ENCODE measurements around the gene SLC45A2. TPM values are rescaled to one million over a fixed set of nuclear protein-coding genes. Genes with fewer than 3 reads are reported as not detected.

The SLC45A2 gene
- total RNA-seq, 1 experiment from 2014 or later: not detected

DNA sequence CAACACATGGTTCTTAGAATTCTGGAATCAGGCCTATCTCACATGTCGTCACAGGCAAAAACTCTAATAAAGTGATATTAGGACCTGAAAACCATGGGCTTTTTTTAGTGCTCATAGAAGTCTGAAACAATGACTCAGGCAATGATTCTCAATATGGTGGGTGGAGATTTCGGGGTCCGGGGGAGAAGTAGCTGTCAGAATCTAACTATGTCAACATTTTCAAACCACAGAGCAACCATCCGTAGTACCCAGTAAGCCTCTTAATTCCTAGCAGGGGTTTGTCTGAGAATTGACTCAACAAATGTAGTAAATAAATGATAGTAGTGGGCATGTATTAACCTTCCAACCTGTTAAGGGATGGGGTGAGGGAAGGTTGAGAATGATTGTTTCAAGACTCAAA is 20.7 kb upstream of the SLC45A2 start:
- no peaks in the 10 kb centered on the region for H3K9me3 Mint-ChIP-seq
- ATAC-seq: no peak
- CTCF ChIA-PET: interaction anchor here (1.4 kb wide), 1 partner anchor 35 kb away, joined by 4 read pairs; no protein-coding TSS in a partner anchor
- DNase-seq (ENCODE audit: low spot score): no peak
- H3K4me3 Mint-ChIP-seq: no peak overlapping the region
- H3K36me3 Mint-ChIP-seq: peaks cover 13% of the 10 kb centered on the region
- H3K27me3 Mint-ChIP-seq (ENCODE audit: low read depth): no peaks in the 10 kb centered on the region
- POLR2A ChIA-PET: no interaction called here
- H3K4me1 Mint-ChIP-seq: peaks cover 24% of the 10 kb centered on the region
- no peak overlapping the region for H3K27ac Mint-ChIP-seq
- TF ChIP-seq AR (CRISPR knock-in tag; IDR thresholded peaks at IDR 0.05) (no peak), ZNF138 (CRISPR knock-in tag; conservative IDR thresholded peaks at IDR 0.05) (no peak), ZNF532 (CRISPR knock-in tag; IDR thresholded peaks at IDR 0.05; ENCODE audit: borderline replicate concordance) (no peak), ZSCAN18 (CRISPR knock-in tag; IDR thresholded peaks at IDR 0.05) (no peak), HMGA2 (CRISPR knock-in tag; IDR thresholded peaks at IDR 0.05) (no peak), TP53 (CRISPR knock-in tag; IDR thresholded peaks at IDR 0.05) (no peak), ZNF416 (CRISPR knock-in tag; IDR thresholded peaks at IDR 0.05) (no peak), ZNF121 (CRISPR knock-in tag; IDR thresholded peaks at IDR 0.05) (no peak), NFATC4 (CRISPR knock-in tag; IDR thresholded peaks at IDR 0.05) (no peak), KAT7 (CRISPR knock-in tag; IDR thresholded peaks at IDR 0.05; ENCODE audit: borderline replicate concordance) (no peak), GABPB1 (CRISPR knock-in tag; IDR thresholded peaks at IDR 0.05) (no peak), FOXP1 (CRISPR knock-in tag; IDR thresholded peaks at IDR 0.05; ENCODE audit: borderline replicate concordance) (no peak)
- TF ChIP-seq, protein P1, sequence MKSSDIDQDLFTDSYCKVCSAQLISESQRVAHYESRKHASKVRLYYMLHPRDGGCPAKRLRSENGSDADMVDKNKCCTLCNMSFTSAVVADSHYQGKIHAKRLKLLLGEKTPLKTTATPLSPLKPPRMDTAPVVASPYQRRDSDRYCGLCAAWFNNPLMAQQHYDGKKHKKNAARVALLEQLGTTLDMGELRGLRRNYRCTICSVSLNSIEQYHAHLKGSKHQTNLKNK (CRISPR knock-in tag; IDR thresholded peaks at IDR 0.05): no peak
- TF ChIP-seq, protein P2, sequence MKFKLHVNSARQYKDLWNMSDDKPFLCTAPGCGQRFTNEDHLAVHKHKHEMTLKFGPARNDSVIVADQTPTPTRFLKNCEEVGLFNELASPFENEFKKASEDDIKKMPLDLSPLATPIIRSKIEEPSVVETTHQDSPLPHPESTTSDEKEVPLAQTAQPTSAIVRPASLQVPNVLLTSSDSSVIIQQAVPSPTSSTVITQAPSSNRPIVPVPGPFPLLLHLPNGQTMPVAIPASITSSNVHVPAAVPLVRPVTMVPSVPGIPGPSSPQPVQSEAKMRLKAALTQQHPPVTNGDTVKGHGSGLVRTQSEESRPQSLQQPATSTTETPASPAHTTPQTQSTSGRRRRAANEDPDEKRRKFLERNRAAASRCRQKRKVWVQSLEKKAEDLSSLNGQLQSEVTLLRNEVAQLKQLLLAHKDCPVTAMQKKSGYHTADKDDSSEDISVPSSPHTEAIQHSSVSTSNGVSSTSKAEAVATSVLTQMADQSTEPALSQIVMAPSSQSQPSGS (CRISPR knock-in tag; IDR thresholded peaks at IDR 0.05; ENCODE audit: borderline replicate concordance, low read depth): no peak
- TF ChIP-seq, protein P3, sequence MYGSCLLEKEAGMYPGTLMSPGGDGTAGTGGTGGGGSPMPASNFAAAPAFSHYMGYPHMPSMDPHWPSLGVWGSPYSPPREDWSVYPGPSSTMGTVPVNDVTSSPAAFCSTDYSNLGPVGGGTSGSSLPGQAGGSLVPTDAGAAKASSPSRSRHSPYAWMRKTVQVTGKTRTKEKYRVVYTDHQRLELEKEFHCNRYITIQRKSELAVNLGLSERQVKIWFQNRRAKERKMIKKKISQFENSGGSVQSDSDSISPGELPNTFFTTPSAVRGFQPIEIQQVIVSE (CRISPR knock-in tag; IDR thresholded peaks at IDR 0.05; ENCODE audit: borderline replicate concordance): no peak
- TF ChIP-seq, protein P4, sequence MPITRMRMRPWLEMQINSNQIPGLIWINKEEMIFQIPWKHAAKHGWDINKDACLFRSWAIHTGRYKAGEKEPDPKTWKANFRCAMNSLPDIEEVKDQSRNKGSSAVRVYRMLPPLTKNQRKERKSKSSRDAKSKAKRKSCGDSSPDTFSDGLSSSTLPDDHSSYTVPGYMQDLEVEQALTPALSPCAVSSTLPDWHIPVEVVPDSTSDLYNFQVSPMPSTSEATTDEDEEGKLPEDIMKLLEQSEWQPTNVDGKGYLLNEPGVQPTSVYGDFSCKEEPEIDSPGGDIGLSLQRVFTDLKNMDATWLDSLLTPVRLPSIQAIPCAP (CRISPR knock-in tag; IDR thresholded peaks at IDR 0.05): no peak
- TF ChIP-seq, protein P5, sequence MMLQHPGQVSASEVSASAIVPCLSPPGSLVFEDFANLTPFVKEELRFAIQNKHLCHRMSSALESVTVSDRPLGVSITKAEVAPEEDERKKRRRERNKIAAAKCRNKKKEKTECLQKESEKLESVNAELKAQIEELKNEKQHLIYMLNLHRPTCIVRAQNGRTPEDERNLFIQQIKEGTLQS (CRISPR knock-in tag; conservative IDR thresholded peaks at IDR 0.05): no peak

Data from WTC11 (cell line).